ENCODE data around the gene DCAF6.

DNA sequence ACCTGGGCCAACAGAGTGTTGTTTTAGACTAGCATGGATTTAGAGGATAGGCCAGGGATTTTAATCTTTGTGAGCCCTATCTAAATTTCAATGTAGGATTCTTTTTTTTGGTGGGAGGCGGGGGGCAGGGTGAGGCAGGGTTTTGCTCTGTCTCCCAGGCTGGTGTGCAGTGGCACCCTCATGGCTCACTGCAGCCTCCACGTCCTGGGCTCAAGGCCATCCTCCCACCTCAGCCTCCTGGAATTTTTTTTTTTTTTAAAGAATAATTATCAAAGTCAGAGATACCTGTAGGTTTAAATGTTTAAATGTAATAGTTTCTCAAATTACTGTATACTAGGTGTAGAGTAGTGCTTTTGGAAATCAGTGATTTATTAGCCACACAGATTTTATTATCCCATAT lies 3.8 kb downstream of the DCAF6 start:
- TF ChIP-seq, protein P1, sequence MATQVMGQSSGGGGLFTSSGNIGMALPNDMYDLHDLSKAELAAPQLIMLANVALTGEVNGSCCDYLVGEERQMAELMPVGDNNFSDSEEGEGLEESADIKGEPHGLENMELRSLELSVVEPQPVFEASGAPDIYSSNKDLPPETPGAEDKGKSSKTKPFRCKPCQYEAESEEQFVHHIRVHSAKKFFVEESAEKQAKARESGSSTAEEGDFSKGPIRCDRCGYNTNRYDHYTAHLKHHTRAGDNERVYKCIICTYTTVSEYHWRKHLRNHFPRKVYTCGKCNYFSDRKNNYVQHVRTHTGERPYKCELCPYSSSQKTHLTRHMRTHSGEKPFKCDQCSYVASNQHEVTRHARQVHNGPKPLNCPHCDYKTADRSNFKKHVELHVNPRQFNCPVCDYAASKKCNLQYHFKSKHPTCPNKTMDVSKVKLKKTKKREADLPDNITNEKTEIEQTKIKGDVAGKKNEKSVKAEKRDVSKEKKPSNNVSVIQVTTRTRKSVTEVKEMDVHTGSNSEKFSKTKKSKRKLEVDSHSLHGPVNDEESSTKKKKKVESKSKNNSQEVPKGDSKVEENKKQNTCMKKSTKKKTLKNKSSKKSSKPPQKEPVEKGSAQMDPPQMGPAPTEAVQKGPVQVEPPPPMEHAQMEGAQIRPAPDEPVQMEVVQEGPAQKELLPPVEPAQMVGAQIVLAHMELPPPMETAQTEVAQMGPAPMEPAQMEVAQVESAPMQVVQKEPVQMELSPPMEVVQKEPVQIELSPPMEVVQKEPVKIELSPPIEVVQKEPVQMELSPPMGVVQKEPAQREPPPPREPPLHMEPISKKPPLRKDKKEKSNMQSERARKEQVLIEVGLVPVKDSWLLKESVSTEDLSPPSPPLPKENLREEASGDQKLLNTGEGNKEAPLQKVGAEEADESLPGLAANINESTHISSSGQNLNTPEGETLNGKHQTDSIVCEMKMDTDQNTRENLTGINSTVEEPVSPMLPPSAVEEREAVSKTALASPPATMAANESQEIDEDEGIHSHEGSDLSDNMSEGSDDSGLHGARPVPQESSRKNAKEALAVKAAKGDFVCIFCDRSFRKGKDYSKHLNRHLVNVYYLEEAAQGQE (IDR thresholded peaks at IDR 0.05; ENCODE audit: insufficient read depth in 1 of 2, low read depth in 2 of 2, low read length in 2 of 2): no peak
- no peak for TF ChIP-seq POLR2AphosphoS5 (IDR thresholded peaks at IDR 0.05; ENCODE audit: low read depth, low read length)

Measured in PFSK-1 (cell line).